IMR-90 (cell line): Measurements from ENCODE around the gene MEGF10. TPM values are rescaled to one million over a fixed set of nuclear protein-coding genes. Genes with fewer than 3 reads are reported as not detected.

Source experiments
- ATAC-seq: fragments of 200-7000 bp; cut with Tn5 transposase; 2 replicates; pipeline ENCODE4 v1.9.1; 2020; ENCODE audit warnings: low read depth, mild to moderate bottlenecking, moderate library complexity
- BruUV-seq: library from RNA; stranded (reverse); fragments of 400-500 nt; replicated peaks from 2 replicates; lab custom pipeline; 2021; lab: Mats Ljungman, UMichigan
- CTCF ChIA-PET: fragments of 300-600 bp; formaldehyde crosslinking; extraction: SDS; loops from one replicate; lab custom pipeline; 2021; ENCODE audit warnings: antibody characterized with exemption; lab: Yijun Ruan, JAX
- POLR2A ChIA-PET: fragments of 300-600 bp; sonication (Branson Sonifier 250); formaldehyde crosslinking; loops from one replicate; lab custom pipeline; 2022; ENCODE audit warnings: antibody characterized with exemption; ENCODE audit not compliant: unreplicated experiment; lab: Charles Lee
- DNase-seq: peaks from one replicate; pipeline ENCODE4 v3.0.0; 2013
- H2AFZ ChIP-seq: replicated peaks from 2 replicates; pipeline ENCODE3; 2013; ENCODE audit warnings: low read length, mild to moderate bottlenecking; ENCODE audit not compliant: poor library complexity
- H2AK5ac ChIP-seq: 2 replicates; pipeline ENCODE4 v1.6.1; 2013; ENCODE audit warnings: low read depth, low read length, inconsistent platforms
- H2AK9ac ChIP-seq: replicated peaks from 2 replicates; pipeline ENCODE3; 2013; ENCODE audit warnings: mild to moderate bottlenecking, low read depth, low read length, moderate library complexity; ENCODE audit not compliant: poor library complexity
- H2BK120ac ChIP-seq: 2 replicates; pipeline ENCODE4 v1.6.1; 2013; ENCODE audit warnings: low read depth, low read length, inconsistent platforms
- H2BK15ac ChIP-seq: 3 replicates; pipeline ENCODE4 v1.6.1; 2013; ENCODE audit warnings: low read depth, low read length, inconsistent platforms
- H2BK20ac ChIP-seq: 2 replicates; pipeline ENCODE4 v1.6.1; 2013; ENCODE audit warnings: low read depth, mild to moderate bottlenecking, inconsistent platforms, low read length, moderate library complexity
- H2BK5ac ChIP-seq: 2 replicates; pipeline ENCODE4 v1.6.1; 2013; ENCODE audit warnings: mild to moderate bottlenecking, low read depth, low read length, inconsistent platforms; ENCODE audit not compliant: poor library complexity, severe bottlenecking
- H3K14ac ChIP-seq: replicated peaks from 2 replicates; pipeline ENCODE4 v1.6.1; 2013; ENCODE audit warnings: low read depth, low read length, inconsistent platforms
- H3K18ac ChIP-seq: 2 replicates; pipeline ENCODE4 v1.6.1; 2013; ENCODE audit warnings: low read depth, low read length, control low read depth
- H3K23ac ChIP-seq: 2 replicates; pipeline ENCODE4 v1.6.1; 2013; ENCODE audit warnings: low read depth, low read length, inconsistent platforms
- H3K27ac ChIP-seq: 2 replicates; pipeline ENCODE4 v1.5.1; 2013; ENCODE audit warnings: mild to moderate bottlenecking, control low read depth, low read length; ENCODE audit not compliant: insufficient read depth
- H3K27me3 ChIP-seq: 2 replicates; pipeline ENCODE4 v1.6.1; 2013; ENCODE audit warnings: low read length; ENCODE audit not compliant: control insufficient read depth, insufficient read depth
- H3K36me3 ChIP-seq: 2 replicates; pipeline ENCODE4 v1.6.1; 2013; ENCODE audit warnings: low read length, mixed read lengths; ENCODE audit not compliant: control insufficient read depth, insufficient read depth
- H3K4ac ChIP-seq: 2 replicates; pipeline ENCODE4 v1.6.1; 2013; ENCODE audit warnings: low read depth, low read length, inconsistent platforms
- H3K4me1 ChIP-seq: 2 replicates; pipeline ENCODE4 v1.6.1; 2013; ENCODE audit warnings: low read length, mixed read lengths; ENCODE audit not compliant: control insufficient read depth, insufficient read depth
- H3K4me2 ChIP-seq: 2 replicates; pipeline ENCODE4 v1.6.1; 2013; ENCODE audit warnings: low read depth, mild to moderate bottlenecking, control low read depth, low read length, moderate library complexity
- H3K4me3 ChIP-seq: 2 replicates; pipeline ENCODE4 v1.5.1; 2013; ENCODE audit warnings: low read depth, mild to moderate bottlenecking, control low read depth, low read length, moderate library complexity; ENCODE audit not compliant: insufficient read depth
- H3K56ac ChIP-seq: 2 replicates; pipeline ENCODE4 v1.6.1; 2013; ENCODE audit warnings: low read length, inconsistent platforms; ENCODE audit not compliant: insufficient read depth; ENCODE audit errors: extremely low read depth
- H3K79me1 ChIP-seq, 2 experiments: 2 replicates each; pipeline ENCODE4 v1.6.1; 2013; ENCODE audit warnings: low read length in 2 of 2, inconsistent platforms in 1 of 2, low read depth in 1 of 2
- H3K9ac ChIP-seq: 2 replicates; pipeline ENCODE4 v1.6.1; 2013; ENCODE audit warnings: low read depth, low read length, control low read depth
- H3K9me1 ChIP-seq: 2 replicates; pipeline ENCODE4 v1.6.1; 2013; ENCODE audit warnings: low read length, inconsistent platforms; ENCODE audit not compliant: insufficient read depth
- H3K9me3 ChIP-seq: 2 replicates; pipeline ENCODE4 v1.6.1; 2013; ENCODE audit warnings: low read length; ENCODE audit not compliant: control insufficient read depth, insufficient read depth
- H4K20me1 ChIP-seq: 2 replicates; pipeline ENCODE4 v1.6.1; 2013; ENCODE audit warnings: low read length, inconsistent platforms; ENCODE audit not compliant: insufficient read depth
- H4K5ac ChIP-seq: 2 replicates; pipeline ENCODE4 v1.6.1; 2013; ENCODE audit warnings: mild to moderate bottlenecking, low read depth, low read length, control low read depth
- H4K8ac ChIP-seq, 2 experiments: 2 replicates each; pipeline ENCODE4 v1.6.1; 2013; ENCODE audit warnings: low read depth in 2 of 2, low read length in 2 of 2, control low read depth in 1 of 2, inconsistent platforms in 1 of 2
- H4K91ac ChIP-seq: 2 replicates; pipeline ENCODE4 v1.6.1; 2013; ENCODE audit warnings: low read depth, low read length, inconsistent platforms; ENCODE audit not compliant: insufficient read depth
- MAFK ChIP-seq: IDR thresholded peaks from 2 replicates; pipeline ENCODE4 v1.6.1; 2012; ENCODE audit warnings: low read depth, low read length, improper control_type of control experiment
- MAZ ChIP-seq: IDR thresholded peaks from 2 replicates; pipeline ENCODE4 v1.6.1; 2012; ENCODE audit warnings: low read depth, mild to moderate bottlenecking, low read length, improper control_type of control experiment, moderate library complexity, borderline replicate concordance
- RCOR1 ChIP-seq: IDR thresholded peaks from 2 replicates; pipeline ENCODE4 v1.6.1; 2012; ENCODE audit warnings: mild to moderate bottlenecking, low read length, improper control_type of control experiment; ENCODE audit not compliant: insufficient replicate concordance
- SMC3 ChIP-seq: fragments of 150-350 bp; IDR thresholded peaks from 2 replicates; pipeline ENCODE4 v1.6.1; 2016; ENCODE audit warnings: low read depth, mild to moderate bottlenecking, antibody characterized with exemption, low read length, moderate library complexity
- WGBS, 2 experiments: methylation state at CpG; one replicate each; pipeline versions ENCODE4 v1.1.5 to v1.1.7; 2013; ENCODE audit warnings: missing lambda C conversion rate in 2 of 2; ENCODE audit not compliant: insufficient read length in 1 of 2; ENCODE audit errors: extremely low coverage in 2 of 2; 5-methylcytosine and 5-hydroxymethylcytosine counted together
- dilution Hi-C: fragments of 300-500 bp; cut with HindIII; formaldehyde crosslinking; loops from one replicate; pipeline ENCODE4 v1.14.3; 2018; ENCODE audit warnings: low sequenced_read_pairs; ENCODE audit not compliant: unreplicated experiment
- in situ Hi-C: fragments of 300-500 bp; cut with MboI; formaldehyde crosslinking; loops from 3 replicates; pipeline ENCODE4 v1.14.3; 2019; ENCODE audit warnings: low sequenced_read_pairs, inconsistent platforms, mixed read lengths
- intact Hi-C: fragments of 100-400 bp; cut with micrococcal nuclease; formaldehyde crosslinking; loops from 2 replicates; pipeline ENCODE4 v1.10.0; 2022
- polyA plus RNA-seq, 3 experiments: library from polyadenylated mRNA; depleted of rRNA; stranded (reverse); fragments of >200 nt; gene quantifications; 2 replicates each; pipeline ENCODE4 v1.2.3, GENCODE V29; 2012; ENCODE audit warnings: low replicate concordance in 1 of 3
- total RNA-seq: library from RNA; depleted of rRNA; stranded (reverse); fragments of >200 nt; gene quantifications from 2 replicates; pipeline ENCODE4 v1.2.3, GENCODE V29; 2012
- TF ChIP-seq, protein P1 (sequence below): fragments of 150-350 bp; IDR thresholded peaks from 2 replicates; pipeline ENCODE4 v1.6.1; 2017; ENCODE audit warnings: mild to moderate bottlenecking, antibody characterized with exemption, low read length, low read depth
- TF ChIP-seq, protein P2 (sequence below): conservative IDR thresholded peaks from 2 replicates; pipeline ENCODE4 v1.5.1; 2012; ENCODE audit warnings: mild to moderate bottlenecking, low read depth, low read length, improper control_type of control experiment

Gene MEGF10
- total and polyA plus RNA-seq, 2 of the 4 experiments (the other 2 are of a cell fraction): not detected

DNA sequence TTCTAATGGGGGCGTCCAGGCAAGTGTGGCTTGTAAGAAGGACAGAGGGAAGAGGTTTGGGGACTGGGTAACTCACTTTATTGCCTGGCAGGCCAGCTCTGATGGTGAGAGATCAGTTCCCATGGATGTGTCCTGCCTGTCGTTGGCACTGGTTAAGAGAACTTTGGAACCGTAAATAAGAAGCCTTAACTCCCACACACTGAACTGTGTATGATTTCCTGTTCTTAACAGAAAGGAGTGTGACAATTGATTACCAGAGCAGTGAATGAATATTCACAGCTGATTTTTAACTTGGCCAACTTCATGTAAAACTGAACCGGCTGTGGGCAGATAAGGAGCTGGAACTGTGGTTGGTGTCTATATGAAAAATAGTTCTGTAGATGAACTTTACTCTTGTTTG, 63.2 kb downstream of the MEGF10 start:
- Histone ChIP-seq H3K36me3 (no peaks in the 10 kb centered on the region), H3K27ac (no peak overlapping the region), H3K9me3 (no peaks in the 10 kb centered on the region), H2BK20ac (no peak overlapping the region), H3K4me3 (no peak overlapping the region), H4K20me1 (no peaks in the 10 kb centered on the region), H2AK9ac (no peak overlapping the region), H4K91ac (no peak overlapping the region), H3K27me3 (peaks cover 11% of the 10 kb centered on the region; the same call in 1 of the 2 replicates), H2BK120ac (no peak overlapping the region), H3K9ac (no peak overlapping the region), H3K4me1 (no peaks in the 10 kb centered on the region), H2BK15ac (no peak overlapping the region), H3K4ac (no peak overlapping the region), H3K14ac (no peak overlapping the region), H2BK5ac (no peak overlapping the region), H3K79me1 (no peaks in the 10 kb centered on the region), H4K8ac (no peak overlapping the region), H3K23ac (no peak overlapping the region), H3K4me2 (no peak overlapping the region), H3K9me1 (no peaks in the 10 kb centered on the region), H4K5ac (no peak overlapping the region), H3K18ac (no peak overlapping the region), H2AFZ (no peak overlapping the region), H2AK5ac (no peak overlapping the region), H3K56ac (no peak overlapping the region)
- DNase-seq (no peak), ATAC-seq (no peak)
- ChIA-PET CTCF (no interaction called here), POLR2A (interaction anchor here (0.6 kb wide), 1 partner anchor 570 kb away, joined by 3 read pairs; no protein-coding TSS in a partner anchor)
- no peak for TF ChIP-seq RCOR1
- TF ChIP-seq MAZ: no peak
- TF ChIP-seq SMC3: no peak
- no peak for TF ChIP-seq MAFK
- TF ChIP-seq, protein P1, sequence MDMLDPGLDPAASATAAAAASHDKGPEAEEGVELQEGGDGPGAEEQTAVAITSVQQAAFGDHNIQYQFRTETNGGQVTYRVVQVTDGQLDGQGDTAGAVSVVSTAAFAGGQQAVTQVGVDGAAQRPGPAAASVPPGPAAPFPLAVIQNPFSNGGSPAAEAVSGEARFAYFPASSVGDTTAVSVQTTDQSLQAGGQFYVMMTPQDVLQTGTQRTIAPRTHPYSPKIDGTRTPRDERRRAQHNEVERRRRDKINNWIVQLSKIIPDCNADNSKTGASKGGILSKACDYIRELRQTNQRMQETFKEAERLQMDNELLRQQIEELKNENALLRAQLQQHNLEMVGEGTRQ: no peak
- TF ChIP-seq, protein P2, sequence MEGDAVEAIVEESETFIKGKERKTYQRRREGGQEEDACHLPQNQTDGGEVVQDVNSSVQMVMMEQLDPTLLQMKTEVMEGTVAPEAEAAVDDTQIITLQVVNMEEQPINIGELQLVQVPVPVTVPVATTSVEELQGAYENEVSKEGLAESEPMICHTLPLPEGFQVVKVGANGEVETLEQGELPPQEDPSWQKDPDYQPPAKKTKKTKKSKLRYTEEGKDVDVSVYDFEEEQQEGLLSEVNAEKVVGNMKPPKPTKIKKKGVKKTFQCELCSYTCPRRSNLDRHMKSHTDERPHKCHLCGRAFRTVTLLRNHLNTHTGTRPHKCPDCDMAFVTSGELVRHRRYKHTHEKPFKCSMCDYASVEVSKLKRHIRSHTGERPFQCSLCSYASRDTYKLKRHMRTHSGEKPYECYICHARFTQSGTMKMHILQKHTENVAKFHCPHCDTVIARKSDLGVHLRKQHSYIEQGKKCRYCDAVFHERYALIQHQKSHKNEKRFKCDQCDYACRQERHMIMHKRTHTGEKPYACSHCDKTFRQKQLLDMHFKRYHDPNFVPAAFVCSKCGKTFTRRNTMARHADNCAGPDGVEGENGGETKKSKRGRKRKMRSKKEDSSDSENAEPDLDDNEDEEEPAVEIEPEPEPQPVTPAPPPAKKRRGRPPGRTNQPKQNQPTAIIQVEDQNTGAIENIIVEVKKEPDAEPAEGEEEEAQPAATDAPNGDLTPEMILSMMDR: no peak
- in situ Hi-C loops: no loop called here
- WGBS, 2 experiments: 0% methylated on average over 1 of the region's 4 CpGs; no CpG with 5 or more reads in 1 of the 2 experiments
- dilution Hi-C loops: no loop called here
- BruUV-seq: no TSS peak
- intact Hi-C loops: no loop called here
